SHP77 (cell line): Measurements from ENCODE around the gene SERINC5.
"Not testable (repeated sequence)": the region's sequence is repeated elsewhere in the genome, so short reads cannot be mapped to it uniquely, and the experiment has no call there.

ENCODE experiments used
- DNase-seq, 2 experiments: peaks; one replicate each; lab custom pipeline; 2025; lab: John Stamatoyannopoulos, UW

Gene SERINC5

GRCh38 chr5:80227979-80228596 is 27.8 kb downstream of the SERINC5 start:
- no peak for DNase-seq

GRCh38 chr5:80225934-80226326 is 29.9 kb downstream of the SERINC5 start:
- DNase-seq = no peak

GRCh38 chr5:80225189-80225933 is 30.5 kb downstream of the SERINC5 start:
- DNase-seq = no peak

- no peak for DNase-seq
These were observed 32.3 kb downstream of the SERINC5 start for GRCh38 chr5:80223561-80223960.

GRCh38 chr5:80220245-80220897 is 35.5 kb downstream of the SERINC5 start:
- DNase-seq = no peak

GRCh38 chr5:80219391-80219790 is 36.5 kb downstream of the SERINC5 start:
- no peak for DNase-seq

GRCh38 chr5:80217667-80218066 is 38.2 kb downstream of the SERINC5 start:
- DNase-seq = no peak

- no peak for DNase-seq
These were observed 38.9 kb downstream of the SERINC5 start for GRCh38 chr5:80216753-80217596.

- DNase-seq = no peak
These were observed 39.8 kb downstream of the SERINC5 start for GRCh38 chr5:80216096-80216495.

- no peak for DNase-seq
These were observed 40.3 kb downstream of the SERINC5 start for GRCh38 chr5:80215523-80215922.

- DNase-seq = no peak
These were observed 42.4 kb downstream of the SERINC5 start for GRCh38 chr5:80213466-80213865.

GRCh38 chr5:80212171-80212667 is 43.6 kb downstream of the SERINC5 start:
- DNase-seq = no peak

GRCh38 chr5:80211327-80211726 is 44.5 kb downstream of the SERINC5 start:
- no peak for DNase-seq

- no peak for DNase-seq
These were observed 45.8 kb downstream of the SERINC5 start for GRCh38 chr5:80210014-80210413.

GRCh38 chr5:80208381-80208780 is 47.5 kb downstream of the SERINC5 start:
- no peak for DNase-seq

- no peak for DNase-seq
These were observed 48.0 kb downstream of the SERINC5 start for GRCh38 chr5:80207832-80208231.

- no peak for DNase-seq
These were observed 49.6 kb downstream of the SERINC5 start for GRCh38 chr5:80206282-80206681.

GRCh38 chr5:80205846-80206245 is 50.0 kb downstream of the SERINC5 start:
- no peak for DNase-seq

GRCh38 chr5:80204808-80205614 is 50.8 kb downstream of the SERINC5 start:
- DNase-seq = no peak

- not testable (repeated sequence) for DNase-seq
These were observed 54.1 kb downstream of the SERINC5 start for GRCh38 chr5:80201763-80202162.

- DNase-seq = no peak
These were observed 56.9 kb downstream of the SERINC5 start for GRCh38 chr5:80198920-80199319.
